GM19395 (cell line): ENCODE results near the gene DHX38.

ENCODE experiments used
- ATAC-seq: cut with Tn5 transposase; IDR thresholded peaks from one replicate; pipeline ENCODE4 v1.9.1; 2021; ENCODE audit warnings: mild to moderate bottlenecking, moderate library complexity; ENCODE audit not compliant: unreplicated experiment

Gene DHX38

GRCh38 chr16:72120026-72120425 lies 26.4 kb downstream of the DHX38 start:
- no peak for ATAC-seq

GRCh38 chr16:72122308-72122707 lies 28.7 kb downstream of the DHX38 start:
- no peak for ATAC-seq

- no peak for ATAC-seq
Measured at GRCh38 chr16:72122916-72123315, 29.3 kb downstream of the DHX38 start.

- ATAC-seq, result no peak
Measured at GRCh38 chr16:72123426-72123825, 29.8 kb downstream of the DHX38 start.

GRCh38 chr16:72124148-72124547 lies 30.5 kb downstream of the DHX38 start:
- ATAC-seq, result no peak

GRCh38 chr16:72124761-72125634 lies 31.4 kb downstream of the DHX38 start:
- ATAC-seq, result peak; percentile 80

- ATAC-seq, result no peak
Measured at GRCh38 chr16:72125635-72126428, 32.2 kb downstream of the DHX38 start.

GRCh38 chr16:72126429-72126765 lies 32.8 kb downstream of the DHX38 start:
- no peak for ATAC-seq

- no peak for ATAC-seq
Measured at GRCh38 chr16:72128701-72129100, 35.1 kb downstream of the DHX38 start.

GRCh38 chr16:72129976-72130656 lies 36.5 kb downstream of the DHX38 start:
- ATAC-seq, result no peak

GRCh38 chr16:72131036-72131435 lies 37.4 kb downstream of the DHX38 start:
- ATAC-seq, result no peak

GRCh38 chr16:72132726-72133125 lies 39.1 kb downstream of the DHX38 start:
- ATAC-seq, result no peak

GRCh38 chr16:72134507-72134906 lies 40.9 kb downstream of the DHX38 start:
- ATAC-seq, result no peak

GRCh38 chr16:72137380-72138063 lies 43.9 kb downstream of the DHX38 start:
- ATAC-seq, result no peak

GRCh38 chr16:72138064-72138572 lies 44.5 kb downstream of the DHX38 start:
- no peak for ATAC-seq

GRCh38 chr16:72139908-72140307 lies 46.3 kb downstream of the DHX38 start:
- no peak for ATAC-seq

- no peak for ATAC-seq
Measured at GRCh38 chr16:72142476-72142875, 48.8 kb downstream of the DHX38 start.

- ATAC-seq, result no peak
Measured at GRCh38 chr16:72149676-72150464, 56.2 kb downstream of the DHX38 start.

GRCh38 chr16:72159386-72159785 lies 65.7 kb downstream of the DHX38 start:
- no peak for ATAC-seq

- no peak for ATAC-seq
Measured at GRCh38 chr16:72159801-72160200, 66.2 kb downstream of the DHX38 start.
